GM18861 (cell line): ENCODE results near the gene NTRK1.

Experiments
- ATAC-seq: cut with Tn5 transposase; IDR thresholded peaks from one replicate; pipeline ENCODE4 v1.9.1; 2021; ENCODE audit not compliant: unreplicated experiment

NTRK1 gene

DNA sequence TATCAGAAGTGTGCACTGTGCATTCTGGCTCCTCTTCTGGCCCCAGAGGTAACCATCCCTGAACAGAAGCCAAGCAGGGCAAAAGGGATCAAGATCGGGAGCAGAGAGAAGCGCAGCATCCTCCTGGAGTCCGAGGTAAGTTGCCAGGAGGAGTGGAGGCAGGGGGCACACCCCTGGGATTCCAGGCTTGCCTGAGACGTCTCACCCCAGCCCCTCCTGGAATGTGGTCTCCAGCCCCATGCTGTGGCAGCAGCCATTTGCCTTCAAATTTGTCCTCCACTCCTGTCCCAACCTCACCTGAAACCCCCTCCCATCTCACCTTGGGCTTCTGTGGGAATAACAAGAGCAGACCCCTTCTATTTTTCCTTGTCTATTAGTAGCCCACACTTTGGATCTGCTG, 69.8 kb downstream of the NTRK1 start:
- ATAC-seq = no peak
